Hepatocyte (in vitro differentiated cells): ENCODE measurements around the gene RANBP10. TPM values are rescaled to one million over a fixed set of nuclear protein-coding genes. Genes with fewer than 3 reads are reported as not detected.

ENCODE experiments used
- DNase-seq: peaks from one replicate; pipeline ENCODE4 v3.0.0-alpha.2; 2016; ENCODE audit warnings: low spot score
- H2AFZ ChIP-seq: fragments of 200-600 bp; sonication (generic); 2 replicates; pipeline ENCODE4 v1.6.0; 2016; ENCODE audit warnings: antibody characterized with exemption, mild to moderate bottlenecking
- H3K27ac ChIP-seq: fragments of 200-600 bp; sonication (generic); 2 replicates; pipeline ENCODE4 v1.5.1; 2016; ENCODE audit warnings: mild to moderate bottlenecking
- H3K27me3 ChIP-seq: fragments of 200-600 bp; sonication (generic); 2 replicates; pipeline ENCODE4 v1.6.1; 2016
- H3K36me3 ChIP-seq: fragments of 200-600 bp; sonication (generic); replicated peaks from 2 replicates; pipeline ENCODE4 v1.5.1; 2016; ENCODE audit warnings: low read depth; ENCODE audit not compliant: insufficient read depth
- H3K4me1 ChIP-seq: fragments of 200-600 bp; sonication (generic); 2 replicates; pipeline ENCODE4 v1.5.1; 2016; ENCODE audit warnings: mild to moderate bottlenecking, moderate library complexity; ENCODE audit not compliant: insufficient read depth
- H3K4me2 ChIP-seq: fragments of 200-600 bp; sonication (generic); 2 replicates; pipeline ENCODE4 v1.6.0; 2016
- H3K4me3 ChIP-seq: fragments of 200-600 bp; sonication (generic); 2 replicates; pipeline ENCODE4 v1.5.1; 2016; ENCODE audit warnings: mild to moderate bottlenecking
- H3K79me2 ChIP-seq: fragments of 200-600 bp; sonication (generic); 2 replicates; pipeline ENCODE4 v1.6.0; 2017; ENCODE audit warnings: mild to moderate bottlenecking
- H3K9me2 ChIP-seq: fragments of 200-600 bp; sonication (generic); replicated peaks from 2 replicates; pipeline ENCODE4 v1.6.0; 2017; ENCODE audit warnings: mild to moderate bottlenecking; ENCODE audit not compliant: insufficient read depth
- H3K9me3 ChIP-seq: fragments of 200-600 bp; sonication (generic); 2 replicates; pipeline ENCODE4 v1.5.1; 2016; ENCODE audit warnings: low read depth, mild to moderate bottlenecking
- H4K20me1 ChIP-seq: fragments of 200-600 bp; sonication (generic); 2 replicates; pipeline ENCODE4 v1.6.0; 2016; ENCODE audit warnings: mild to moderate bottlenecking; ENCODE audit not compliant: insufficient read depth, poor library complexity, severe bottlenecking
- EZH2 ChIP-seq: fragments of 200-600 bp; sonication (generic); IDR thresholded peaks from 2 replicates; pipeline ENCODE4 v1.6.1; 2016; ENCODE audit warnings: antibody characterized with exemption, mild to moderate bottlenecking, borderline replicate concordance
- EZH2phosphoT487 ChIP-seq: fragments of 200-600 bp; sonication (generic); IDR thresholded peaks from one replicate; pipeline ENCODE4 v1.6.1; 2018; ENCODE audit warnings: antibody characterized with exemption, mild to moderate bottlenecking, low read depth, moderate library complexity; ENCODE audit not compliant: unreplicated experiment, severe bottlenecking
- WGBS: methylation state at CpG from one replicate; pipeline ENCODE4 v1.1.6; 2016; ENCODE audit warnings: low lambda C conversion rate; ENCODE audit errors: missing lambda C conversion rate; 5-methylcytosine and 5-hydroxymethylcytosine counted together
- polyA plus RNA-seq: library from polyadenylated mRNA; unstranded; fragments of >200 nt; fragmentation: Nextera tagmentation; extraction: Ambion mirVana; gene quantifications from 2 replicates; pipeline ENCODE4 v1.2.1, GENCODE V29; 2016
- total RNA-seq: library from RNA; depleted of rRNA; stranded (reverse); fragments of >200 nt; gene quantifications from 2 replicates; pipeline ENCODE4 v1.2.3, GENCODE V29; 2014
- TF ChIP-seq, protein P1 (sequence below): fragments of 200-600 bp; sonication (generic); IDR thresholded peaks from 2 replicates; pipeline ENCODE4 v1.5.1; 2016; ENCODE audit warnings: antibody characterized with exemption, mild to moderate bottlenecking; ENCODE audit not compliant: poor library complexity

RANBP10 gene
- total and polyA plus RNA-seq, 2 experiments from 2014 or later = 8.6 to 12.6 TPM

DNA sequence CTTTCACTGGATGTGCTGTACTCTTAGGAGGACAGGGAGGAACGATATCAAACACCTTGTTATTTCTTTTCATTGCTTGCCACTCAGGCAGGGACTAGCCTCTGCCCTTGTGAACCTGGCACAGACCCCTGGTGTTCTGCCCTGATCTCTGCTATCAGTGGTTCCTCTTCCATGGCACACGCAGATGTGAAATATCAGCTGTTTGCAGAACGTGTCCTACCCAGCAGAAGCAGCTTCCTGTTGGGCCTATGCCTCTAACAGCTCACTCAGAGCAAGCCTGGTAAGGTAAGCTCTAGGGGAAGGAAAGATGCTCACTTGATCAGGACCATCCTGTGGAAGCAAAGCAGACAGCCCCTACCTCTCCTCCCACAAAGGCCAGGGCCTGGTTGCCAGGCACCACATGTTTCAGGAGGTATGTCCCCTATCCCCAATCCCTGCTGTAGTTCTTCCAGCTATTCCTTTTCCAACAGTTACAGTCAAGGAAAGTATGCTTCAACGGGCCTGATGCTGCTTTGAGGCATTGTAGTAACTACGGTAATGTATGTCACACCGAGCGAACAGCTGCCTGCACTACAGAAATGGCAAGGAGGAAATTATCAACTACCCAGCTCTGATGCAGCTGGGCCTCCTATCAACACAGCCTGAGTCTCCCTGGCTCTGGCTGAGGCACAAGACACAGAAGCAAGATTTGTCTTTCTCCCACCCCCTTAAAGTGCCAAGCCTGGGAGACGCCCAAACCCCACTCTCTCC lies 46.0 kb downstream of the RANBP10 start:
- no peak for TF ChIP-seq EZH2phosphoT487
- no peak for TF ChIP-seq EZH2
- TF ChIP-seq, protein P1, sequence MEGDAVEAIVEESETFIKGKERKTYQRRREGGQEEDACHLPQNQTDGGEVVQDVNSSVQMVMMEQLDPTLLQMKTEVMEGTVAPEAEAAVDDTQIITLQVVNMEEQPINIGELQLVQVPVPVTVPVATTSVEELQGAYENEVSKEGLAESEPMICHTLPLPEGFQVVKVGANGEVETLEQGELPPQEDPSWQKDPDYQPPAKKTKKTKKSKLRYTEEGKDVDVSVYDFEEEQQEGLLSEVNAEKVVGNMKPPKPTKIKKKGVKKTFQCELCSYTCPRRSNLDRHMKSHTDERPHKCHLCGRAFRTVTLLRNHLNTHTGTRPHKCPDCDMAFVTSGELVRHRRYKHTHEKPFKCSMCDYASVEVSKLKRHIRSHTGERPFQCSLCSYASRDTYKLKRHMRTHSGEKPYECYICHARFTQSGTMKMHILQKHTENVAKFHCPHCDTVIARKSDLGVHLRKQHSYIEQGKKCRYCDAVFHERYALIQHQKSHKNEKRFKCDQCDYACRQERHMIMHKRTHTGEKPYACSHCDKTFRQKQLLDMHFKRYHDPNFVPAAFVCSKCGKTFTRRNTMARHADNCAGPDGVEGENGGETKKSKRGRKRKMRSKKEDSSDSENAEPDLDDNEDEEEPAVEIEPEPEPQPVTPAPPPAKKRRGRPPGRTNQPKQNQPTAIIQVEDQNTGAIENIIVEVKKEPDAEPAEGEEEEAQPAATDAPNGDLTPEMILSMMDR = no peak

DNA sequence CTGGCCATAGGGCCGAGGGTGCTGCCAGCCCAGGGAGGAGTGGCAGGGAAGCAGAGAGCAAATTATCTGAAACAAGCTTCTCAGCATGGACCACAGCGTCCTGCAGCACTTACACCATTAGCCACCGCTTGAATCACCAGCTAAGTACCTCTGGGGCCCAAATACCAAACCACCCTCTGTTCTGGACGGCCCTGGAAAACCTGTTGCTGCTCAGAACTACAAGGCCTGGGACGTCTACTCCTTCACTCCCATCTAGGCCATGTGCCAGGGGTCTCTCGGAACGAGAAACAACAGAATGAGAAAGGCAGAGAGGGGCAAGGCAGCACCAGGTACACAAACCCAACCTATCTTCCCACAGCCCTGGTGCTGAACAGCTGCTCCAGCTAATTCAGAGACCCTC lies 47.4 kb downstream of the RANBP10 start:
- TF ChIP-seq, protein P1 = no peak
- no peak for TF ChIP-seq EZH2
- TF ChIP-seq EZH2phosphoT487 = no peak
- Histone ChIP-seq H3K4me3 (no peak overlapping the region), H2AFZ (no peak overlapping the region), H3K4me1 (no peaks in the 10 kb centered on the region), H3K27me3 (no peaks in the 10 kb centered on the region), H3K9me3 (no peaks in the 10 kb centered on the region), H3K9me2 (no peaks in the 10 kb centered on the region), H3K4me2 (no peak overlapping the region), H3K27ac (no peak overlapping the region), H4K20me1 (peaks cover 6% of the 10 kb centered on the region), H3K36me3 (no peaks in the 10 kb centered on the region), H3K79me2 (peaks cover 6% of the 10 kb centered on the region)
- no peak for DNase-seq
- 95% methylated on average over 7 of the region's 7 CpGs for WGBS

More for the DNA sequence above, 46.0 kb downstream of the RANBP10 start:
- H3K4me3 ChIP-seq = no peak overlapping the region
- no peak overlapping the region for H3K4me2 ChIP-seq
- no peaks in the 10 kb centered on the region for H3K9me2 ChIP-seq
- H3K27me3 ChIP-seq = no peaks in the 10 kb centered on the region
- H3K9me3 ChIP-seq = no peaks in the 10 kb centered on the region
- H2AFZ ChIP-seq = no peak overlapping the region
- H3K27ac ChIP-seq = no peak overlapping the region
- no peaks in the 10 kb centered on the region for H3K36me3 ChIP-seq
- peaks cover 6% of the 10 kb centered on the region for H3K79me2 ChIP-seq
- 83% methylated on average over 8 of the region's 8 CpGs for WGBS
- peaks cover 6% of the 10 kb centered on the region for H4K20me1 ChIP-seq
- H3K4me1 ChIP-seq = no peaks in the 10 kb centered on the region
- no peak for DNase-seq

DNA sequence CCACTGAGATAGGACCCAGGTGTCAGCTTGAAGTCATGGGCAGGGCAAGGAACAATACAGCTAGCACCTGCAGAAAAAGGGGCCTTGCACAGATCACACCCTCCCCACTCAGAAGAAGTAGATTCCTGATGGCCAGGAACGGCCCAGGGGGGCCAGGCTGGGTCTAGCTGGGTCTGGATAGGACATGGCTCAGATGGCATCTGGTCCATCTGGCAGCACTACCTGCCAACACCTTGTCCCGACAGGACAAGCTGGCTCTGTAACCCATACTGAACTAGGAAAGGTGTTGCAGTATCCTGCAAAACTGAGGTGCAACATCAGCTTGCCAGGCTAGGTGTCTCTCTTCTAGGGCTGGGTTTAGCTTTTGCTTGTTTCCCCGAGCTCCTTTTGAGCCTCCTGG lies 48.4 kb downstream of the RANBP10 start:
- WGBS = 92% methylated on average over 3 of the region's 3 CpGs
- DNase-seq = no peak
- TF ChIP-seq, protein P1 = no peak
- no peak for TF ChIP-seq EZH2
- no peak for TF ChIP-seq EZH2phosphoT487
- Histone ChIP-seq H2AFZ (no peak overlapping the region), H3K9me2 (no peaks in the 10 kb centered on the region), H3K4me3 (no peak overlapping the region), H3K9me3 (no peaks in the 10 kb centered on the region), H3K79me2 (peaks cover 6% of the 10 kb centered on the region), H3K27me3 (no peaks in the 10 kb centered on the region), H3K4me1 (no peaks in the 10 kb centered on the region), H4K20me1 (peaks cover 6% of the 10 kb centered on the region), H3K36me3 (no peaks in the 10 kb centered on the region), H3K27ac (no peak overlapping the region), H3K4me2 (no peak overlapping the region)
